Activated T-cell treated with anti-CD3 and anti-CD28 coated beads, Interleukin-2, amount 50 U/mL, for 48 hours (primary cell): ENCODE results near the gene RAB40B.

Experiments
- DNase-seq, 2 experiments: peaks; one replicate each; pipeline ENCODE4 v3.0.0-alpha.2; 2020

RAB40B gene

DNA sequence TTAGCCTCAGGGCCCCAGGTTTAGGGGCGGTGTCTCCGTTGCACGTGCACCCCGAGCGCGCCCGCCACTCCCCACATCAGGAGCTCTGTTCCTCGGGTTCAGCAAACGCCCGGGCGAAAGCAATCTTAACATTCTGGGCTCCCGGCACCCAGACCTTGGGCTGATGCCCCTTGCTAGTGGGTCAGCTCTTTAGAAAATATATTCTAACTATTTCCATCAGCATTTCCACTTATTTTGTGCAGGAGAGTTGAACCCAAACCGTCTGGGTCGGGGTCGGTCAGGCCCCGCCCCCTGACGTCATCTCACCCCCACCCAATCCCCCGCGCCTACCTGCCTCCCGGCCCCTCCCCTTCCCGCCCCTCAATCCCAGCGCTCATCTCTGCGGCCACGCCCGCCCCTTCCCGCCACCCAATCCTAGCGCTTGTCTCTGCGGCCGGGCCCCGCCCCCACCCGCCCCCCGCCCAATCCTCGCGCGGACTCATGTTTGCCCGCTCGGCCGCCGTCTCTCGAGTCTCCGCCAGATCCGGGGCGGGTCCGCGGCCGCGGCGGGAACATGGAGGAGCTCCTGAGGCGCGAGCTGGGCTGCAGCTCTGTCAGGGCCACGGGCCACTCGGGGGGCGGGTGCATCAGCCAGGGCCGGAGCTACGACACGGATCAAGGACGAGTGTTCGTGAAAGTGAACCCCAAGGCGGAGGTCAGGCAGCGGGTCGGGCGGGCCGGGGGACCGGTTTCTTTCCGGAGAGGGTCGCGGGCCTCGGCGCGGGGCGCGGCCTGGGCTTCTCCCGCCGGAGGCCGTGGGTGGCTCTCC is 17.9 kb upstream of the RAB40B start, which contains the start of gene FN3KRP:
FN3KRP (plus strand) TSS at position 504 of the 808 bp plus-strand sequence; CDS start at position 554, 50 bp downstream.
- DNase-seq: peak; percentile 89 to 91

DNA sequence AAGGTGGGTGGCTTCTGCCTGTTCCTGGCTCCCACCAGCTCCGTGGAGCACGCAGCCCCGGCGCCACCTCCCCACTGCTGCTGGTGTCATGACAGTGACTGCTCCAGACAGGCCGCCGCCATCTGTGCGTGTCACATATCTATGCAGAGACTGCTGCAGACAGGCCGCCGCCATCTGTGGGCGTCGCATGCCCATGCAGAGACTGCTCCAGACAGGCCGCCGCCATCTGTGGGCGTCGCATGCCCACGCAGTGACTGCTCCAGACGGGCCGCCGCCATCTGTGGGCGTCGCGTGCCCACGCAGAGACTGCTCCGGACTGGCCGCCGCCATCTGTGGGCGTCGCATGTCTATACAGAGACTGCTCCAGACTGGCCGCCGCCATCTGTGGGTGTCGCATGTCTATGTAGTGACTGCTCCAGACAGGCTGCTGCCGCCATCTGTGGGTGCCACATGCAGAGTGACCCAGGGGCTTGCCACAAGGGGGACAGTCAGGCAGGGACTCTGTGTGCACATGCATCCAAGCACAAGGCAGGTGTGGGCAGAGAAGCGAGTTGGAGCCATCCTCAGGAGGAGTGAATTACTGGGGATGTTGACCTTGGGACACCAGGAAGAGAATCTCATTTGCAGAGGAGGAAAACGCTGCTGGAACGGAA is 14.7 kb upstream of the RAB40B start:
- no peak for DNase-seq

DNA sequence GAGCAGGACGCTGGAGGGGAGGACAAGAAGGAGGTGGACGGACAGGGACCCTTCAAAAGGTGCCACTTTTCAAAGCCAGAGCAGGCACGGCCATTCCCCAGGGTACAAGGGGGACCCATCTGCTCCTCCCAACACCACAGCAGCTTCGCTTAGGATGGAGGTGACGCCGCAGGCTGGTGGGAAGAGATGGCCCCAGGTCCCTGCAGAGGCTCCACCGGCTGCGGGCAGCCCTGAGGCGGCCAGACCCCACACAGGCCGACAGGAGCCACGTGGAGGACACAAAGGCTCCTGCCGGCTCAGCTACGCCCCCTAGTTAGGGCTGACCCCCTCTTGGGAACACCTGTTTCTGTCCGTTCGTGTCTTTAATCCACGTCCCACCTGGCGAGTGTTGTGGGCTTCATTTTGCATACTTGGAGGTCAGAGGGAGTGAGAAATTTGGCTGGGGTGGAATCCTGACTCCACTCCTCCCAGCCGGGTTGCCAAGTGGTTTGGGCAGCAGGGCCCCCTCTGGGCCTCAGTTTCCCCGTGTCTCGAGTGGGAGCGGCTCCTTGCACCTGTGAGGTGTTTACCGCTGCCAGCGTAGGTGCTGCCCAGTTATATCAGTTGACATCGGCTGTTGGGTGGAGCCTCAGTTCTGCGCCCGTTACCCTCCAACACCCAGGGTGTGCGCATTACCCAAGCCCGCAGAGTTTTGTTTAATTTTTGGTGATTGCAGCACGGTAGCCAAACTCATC is 12.2 kb upstream of the RAB40B start:
- DNase-seq: no peak

DNA sequence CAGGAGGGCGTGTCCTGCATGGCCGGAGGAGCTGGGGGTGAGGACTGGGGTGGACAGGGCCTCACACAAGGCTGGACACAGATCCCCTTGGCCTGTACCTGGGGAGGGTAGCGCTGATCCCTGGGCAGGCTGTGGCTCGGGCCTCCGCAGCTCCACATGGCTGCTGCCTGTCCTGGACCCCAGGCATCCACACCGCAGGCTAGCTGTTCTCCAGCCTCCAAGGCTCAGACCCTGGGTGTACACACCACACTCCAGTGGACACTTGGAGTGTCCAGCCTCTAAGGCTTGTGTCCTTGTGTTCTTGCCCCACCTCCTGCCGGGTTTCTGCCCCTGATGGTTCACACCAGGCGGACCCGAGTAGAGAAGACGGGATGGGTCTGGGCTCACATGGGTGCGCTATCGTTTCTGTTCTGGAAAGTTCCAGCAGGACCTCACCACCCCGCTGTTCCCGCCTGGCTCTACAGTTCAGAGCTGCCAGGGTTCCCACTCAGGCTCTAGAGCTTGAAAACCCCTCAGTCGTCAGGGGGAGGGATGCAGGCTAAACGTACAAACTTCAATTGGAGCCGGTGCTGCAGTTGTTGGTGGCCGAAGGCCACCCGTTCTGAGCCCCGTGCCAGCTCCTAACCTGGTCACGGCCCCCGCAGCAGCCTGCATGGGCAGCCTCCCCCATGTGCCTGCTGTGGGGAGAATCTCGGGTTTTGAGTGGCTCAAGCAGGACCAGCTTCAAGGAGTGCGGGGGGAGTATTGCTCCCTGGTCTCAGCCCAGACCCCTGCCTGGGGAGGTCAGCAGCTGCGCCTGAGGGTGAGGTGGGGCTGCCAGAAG is 11.4 kb upstream of the RAB40B start:
- no peak for DNase-seq

DNA sequence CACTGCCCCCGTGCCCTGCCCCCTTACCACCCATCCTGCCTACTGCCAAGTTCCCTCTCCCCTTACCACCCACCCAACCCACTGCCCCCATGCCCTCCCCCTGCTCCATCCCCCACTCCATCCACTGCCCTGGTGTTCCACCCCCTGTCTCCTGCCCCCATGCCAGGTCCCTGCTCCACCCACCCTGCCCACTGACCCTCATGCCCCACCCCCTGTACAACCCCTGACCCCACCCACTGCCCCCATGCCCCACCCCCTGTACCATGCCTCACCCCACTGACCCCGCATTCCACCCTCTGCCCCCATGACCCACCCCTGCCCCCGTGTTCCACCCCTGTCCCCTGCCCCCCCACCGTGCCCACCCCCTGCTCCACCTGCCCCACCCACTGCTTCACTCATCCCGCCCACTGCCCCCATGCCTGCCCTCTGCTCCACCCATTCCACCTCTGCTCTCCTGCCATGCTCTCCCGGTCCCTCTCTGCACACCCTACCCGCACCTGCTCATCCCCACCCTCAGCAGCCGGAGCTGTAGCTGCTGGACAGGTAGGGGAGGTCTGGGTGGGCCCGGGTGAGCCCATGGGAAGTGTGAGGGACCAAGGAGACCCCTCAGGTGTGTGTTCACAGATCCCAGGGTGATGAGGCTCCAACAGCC is 10.7 kb upstream of the RAB40B start:
- DNase-seq: no peak

DNA sequence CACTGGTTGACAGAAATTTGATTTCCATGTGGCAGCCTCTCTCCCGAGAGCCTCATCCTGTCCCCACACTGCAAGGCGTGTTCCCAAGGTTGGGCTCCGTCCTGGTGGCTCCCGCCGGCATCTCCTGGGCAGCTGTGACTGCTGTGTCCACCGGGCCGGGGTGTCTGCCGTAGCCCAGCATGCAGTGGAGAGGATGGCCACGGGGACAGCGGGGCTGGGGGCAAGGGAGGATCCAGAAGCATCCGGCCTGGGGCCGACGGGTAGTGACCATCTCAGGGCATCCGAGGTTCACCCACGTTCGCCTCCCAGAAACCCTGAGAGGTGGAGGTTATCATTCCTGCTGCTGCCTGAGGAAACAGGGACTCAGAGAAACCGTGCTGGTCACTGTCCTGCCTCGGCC is 7.3 kb upstream of the RAB40B start:
- no peak for DNase-seq

DNA sequence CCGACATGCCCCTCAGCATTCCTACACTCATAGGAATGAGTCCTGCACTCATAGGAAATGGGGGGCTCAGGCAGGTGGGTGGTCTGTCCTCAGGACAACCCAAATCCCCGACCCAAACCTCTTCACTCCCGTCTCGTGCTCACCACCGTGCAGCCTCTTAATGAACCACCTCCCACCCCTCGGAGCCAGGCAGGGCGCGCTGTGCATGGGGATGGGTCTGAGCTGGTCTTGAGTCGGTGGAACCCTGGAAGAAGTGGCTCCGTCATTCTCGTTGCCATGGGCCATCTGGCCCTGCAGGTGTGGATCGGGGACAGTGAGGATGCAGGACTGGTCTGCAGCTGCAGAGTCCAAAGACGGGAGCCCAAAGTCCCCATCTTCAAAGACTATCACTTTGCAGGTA is 6.4 kb upstream of the RAB40B start:
- no peak for DNase-seq

DNA sequence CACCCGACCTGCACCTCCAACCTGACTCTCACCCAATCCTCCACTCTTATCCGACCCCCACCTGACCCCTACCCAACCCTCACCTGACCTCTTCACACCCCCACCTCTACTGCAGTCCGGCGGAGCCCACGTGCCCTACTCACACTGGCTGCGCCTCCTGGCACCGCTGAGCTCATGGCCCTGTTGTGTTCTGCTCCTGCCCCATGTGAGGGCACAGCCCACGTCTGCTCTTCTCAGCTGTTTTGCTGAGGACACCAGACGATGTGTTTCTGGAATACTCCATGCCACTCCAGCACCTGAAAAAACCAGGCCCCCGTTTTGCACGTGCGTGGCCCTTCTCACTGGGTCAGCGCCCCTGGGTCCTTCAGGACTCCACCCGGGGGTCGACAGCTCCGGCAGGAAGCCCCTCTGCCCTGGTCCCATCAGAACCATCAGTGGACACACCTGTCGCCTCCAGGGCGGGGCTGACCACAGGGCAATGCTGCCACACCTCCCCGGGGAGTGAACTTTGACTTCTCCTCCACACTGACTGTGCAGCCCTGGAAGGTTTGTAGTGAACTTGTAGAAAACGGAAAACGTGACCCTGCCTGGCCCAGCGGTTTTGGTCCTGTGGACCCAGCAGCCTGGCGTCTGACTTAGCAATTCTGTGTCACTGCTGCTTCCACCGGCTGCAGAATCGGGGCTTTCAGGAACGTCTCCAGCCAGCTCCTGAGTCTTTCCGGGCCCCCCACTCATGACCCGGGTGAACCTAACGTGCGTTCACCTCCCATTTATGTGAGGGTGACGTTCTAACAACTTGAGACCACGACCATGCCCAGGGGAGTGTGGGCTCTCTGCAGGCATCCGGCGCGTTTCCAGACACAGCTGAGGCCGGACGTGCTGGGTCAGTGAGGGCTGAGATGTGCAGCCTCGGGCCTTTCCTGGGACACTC is 5.7 kb upstream of the RAB40B start:
- no peak for DNase-seq

DNA sequence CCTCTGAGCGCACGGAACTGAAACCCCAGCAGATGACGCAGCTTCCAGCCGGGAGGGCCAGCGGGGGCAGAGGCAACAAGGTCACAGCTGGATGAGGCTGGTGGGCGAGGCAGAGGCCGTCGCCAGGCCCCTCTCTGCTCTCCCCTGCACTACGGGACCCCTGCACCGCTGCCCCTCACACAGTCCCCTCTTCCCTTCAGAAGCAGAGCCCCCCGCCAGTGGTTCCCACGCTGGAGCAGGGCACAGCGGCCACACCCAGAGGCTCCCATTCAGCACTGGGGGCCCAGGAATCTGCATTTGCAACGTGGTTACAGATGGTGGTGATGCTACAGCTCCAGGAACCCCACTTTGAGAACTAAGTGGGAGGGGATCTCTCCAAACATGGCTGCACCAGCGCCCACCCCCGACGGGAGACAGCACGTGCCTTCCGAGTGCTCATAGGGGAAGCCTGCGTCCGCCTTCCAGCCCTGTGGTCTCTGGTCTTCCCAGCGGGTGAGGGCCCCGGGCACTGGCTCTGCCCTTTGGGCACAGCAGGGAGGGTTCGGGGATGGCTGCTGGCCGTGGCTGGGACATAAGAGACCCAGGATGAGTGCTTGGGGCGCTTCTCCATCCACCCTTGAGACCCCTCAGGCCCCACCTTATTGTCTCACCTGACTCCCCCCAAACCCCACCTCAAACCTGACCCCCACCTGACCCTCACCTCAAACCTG is 4.7 kb upstream of the RAB40B start:
- DNase-seq: no peak

DNA sequence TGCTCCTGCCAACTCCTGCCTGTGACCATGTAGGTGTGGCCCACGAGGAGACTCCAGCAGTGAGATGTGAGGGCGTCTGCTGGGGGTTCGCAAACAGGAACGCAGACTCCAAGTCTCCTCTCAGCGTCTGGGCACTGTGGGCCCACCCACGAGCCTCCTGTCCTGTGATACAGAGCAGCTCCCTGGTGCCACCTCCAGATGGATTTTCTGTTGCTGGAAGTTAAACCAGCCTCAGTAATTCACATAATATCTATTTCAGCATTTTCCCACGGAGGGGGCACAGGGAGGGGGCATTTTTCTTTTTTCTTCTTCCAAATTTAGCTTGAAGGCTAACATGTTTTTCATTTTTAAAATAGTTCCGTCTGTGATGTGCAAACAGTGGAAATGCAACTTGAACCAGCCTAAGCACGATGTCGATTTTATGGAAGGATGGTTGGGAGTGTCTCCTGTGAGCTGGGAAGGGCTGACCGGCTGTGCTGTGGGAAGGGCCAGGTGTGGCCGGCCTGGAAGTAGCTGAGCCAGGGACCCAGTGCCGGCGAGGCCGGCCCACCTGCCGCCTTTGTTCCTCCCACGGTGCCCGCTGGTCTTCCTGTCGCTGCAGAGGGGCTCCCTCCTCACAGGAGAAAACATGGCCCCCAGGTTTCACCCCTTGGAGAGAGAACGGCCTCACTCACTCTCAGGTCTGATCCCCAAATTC is 3.9 kb upstream of the RAB40B start:
- no peak for DNase-seq

DNA sequence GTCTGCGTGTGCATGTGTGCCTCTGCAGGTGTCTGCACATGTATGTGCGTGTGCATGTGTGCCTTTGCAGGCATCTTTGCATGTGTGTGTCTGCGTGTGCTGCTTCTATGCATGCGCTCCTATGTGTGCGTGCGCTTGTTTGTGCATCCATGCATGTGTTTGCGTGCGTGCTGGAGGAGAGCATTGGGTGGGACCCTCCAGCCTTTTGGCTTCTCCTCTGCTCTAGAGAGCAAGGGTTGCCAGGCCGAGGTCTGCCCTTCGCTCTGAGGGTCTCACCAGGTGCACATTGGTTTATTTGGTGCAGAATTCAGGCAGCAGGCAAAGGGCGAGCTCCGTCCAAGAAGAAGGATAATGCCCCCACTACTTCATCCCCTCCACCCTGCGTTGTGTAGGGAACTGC is 1.1 kb upstream of the RAB40B start:
- DNase-seq: no peak

DNA sequence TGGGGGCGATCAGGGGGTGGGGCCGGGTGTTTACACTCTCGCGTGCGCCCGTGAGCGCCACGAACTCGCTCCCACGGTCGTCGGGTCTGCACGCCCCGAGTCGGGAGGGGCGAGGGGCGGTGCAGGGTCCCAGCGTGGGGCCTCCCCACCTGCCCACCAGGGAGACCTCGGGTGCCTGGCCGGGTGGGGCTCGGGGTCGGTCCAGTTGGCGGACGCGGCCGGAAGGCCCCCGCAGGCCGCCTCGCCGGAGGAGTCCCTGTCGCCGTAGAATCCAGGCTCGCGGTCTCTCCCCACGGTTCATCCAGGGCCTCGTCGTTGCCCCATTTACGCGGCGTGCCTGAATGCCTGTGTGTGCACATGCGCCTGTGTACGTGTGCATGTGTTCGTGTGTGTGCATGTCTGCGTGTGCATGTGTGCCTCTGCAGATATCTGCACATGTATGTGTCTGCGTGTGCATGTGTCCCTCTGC is 510 bp upstream of the RAB40B start:
- DNase-seq: no peak

DNA sequence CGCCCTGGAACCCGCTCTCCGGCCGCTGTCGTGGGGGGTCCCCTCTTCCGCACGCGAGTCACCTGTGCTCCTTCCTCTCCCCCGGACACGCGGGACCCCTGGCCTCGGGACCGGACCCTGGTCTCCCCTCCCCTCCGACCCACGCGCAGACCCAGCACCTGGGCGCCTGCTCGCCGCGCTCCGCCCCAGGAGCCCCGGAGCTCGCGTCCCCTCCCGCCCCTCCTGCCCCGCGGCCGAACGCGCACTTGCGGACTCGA is 762 bp downstream of the RAB40B start:
- no peak for DNase-seq

DNA sequence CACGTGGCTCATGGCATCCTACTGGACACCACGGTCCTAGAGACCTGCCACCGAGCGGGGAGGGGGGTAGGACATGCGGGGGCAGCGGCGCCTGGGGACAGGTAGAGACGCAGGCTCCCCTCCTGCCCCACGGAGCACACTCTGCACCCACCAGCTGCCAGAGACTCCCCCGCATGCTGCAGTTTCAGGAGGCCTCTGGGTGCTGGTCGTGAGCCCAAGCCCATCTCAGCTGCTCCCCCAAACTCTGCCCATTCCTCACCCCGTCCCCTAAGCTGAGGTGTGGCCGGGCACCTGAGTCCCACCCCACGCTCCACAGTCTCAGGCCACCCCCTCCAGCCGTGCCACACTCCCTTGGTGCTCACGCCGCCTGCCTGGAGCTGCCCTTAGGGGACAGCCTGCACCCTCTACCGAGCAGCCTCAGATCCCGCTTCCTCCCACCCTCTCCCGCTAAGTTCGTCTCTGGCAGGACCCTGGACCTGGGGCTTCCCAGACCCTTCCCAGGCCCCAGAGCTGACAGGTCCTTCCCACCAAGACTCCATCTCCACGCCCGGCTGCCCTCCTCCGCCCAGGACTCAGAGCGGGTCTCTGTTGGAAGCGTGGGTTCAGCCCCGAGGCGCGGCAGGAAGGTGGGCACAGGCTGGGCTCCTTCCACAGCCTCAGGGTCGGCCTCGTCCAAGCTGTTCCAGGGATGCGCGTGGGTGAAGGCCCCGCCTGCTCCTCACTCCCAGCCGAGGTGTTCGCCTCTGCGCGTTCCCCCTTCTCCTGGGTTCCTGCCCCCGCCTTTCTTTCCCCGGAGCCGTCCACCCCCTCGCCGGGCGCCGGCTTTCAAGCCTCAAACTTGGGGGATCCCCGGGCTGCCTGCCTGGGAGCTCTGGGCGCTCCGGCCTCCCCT is 1.3 kb downstream of the RAB40B start:
- DNase-seq: no peak

DNA sequence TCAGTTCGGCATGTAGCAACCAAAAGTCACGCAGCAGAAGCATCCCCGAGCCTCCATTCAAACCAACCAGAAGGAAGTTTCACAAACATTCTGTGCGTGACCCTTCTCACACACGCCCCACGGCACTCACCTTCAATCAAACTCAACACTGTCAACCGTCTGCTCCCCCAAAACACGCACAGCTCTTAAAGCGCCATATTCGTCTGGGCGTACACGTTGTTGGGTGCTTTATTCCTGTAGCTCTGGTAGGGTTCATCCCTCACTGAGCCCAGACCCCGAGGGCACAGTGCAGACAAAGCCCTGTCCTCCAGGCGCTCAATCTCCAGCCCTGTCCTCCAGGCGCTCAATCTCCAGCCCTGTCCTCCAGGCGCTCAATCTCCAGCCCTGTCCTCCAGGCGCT is 2.2 kb downstream of the RAB40B start:
- no peak for DNase-seq

DNA sequence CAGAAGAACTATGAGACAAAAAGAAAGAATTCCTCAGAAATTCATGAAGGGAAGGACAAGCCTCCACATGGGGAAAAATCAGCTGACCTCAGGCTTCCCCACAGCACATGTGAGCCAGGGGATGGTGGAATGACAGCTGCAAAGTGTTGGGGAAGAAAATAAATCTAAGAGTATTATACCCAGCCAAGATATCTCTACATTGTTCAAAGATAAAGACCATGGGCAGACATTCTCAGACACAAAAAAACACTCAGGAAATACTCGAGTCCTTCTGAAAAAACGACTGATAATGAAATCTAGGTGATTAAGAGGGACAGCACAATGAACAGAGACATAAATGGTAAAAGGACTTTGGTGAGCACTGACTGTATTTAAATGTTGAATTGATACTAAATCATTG is 3.9 kb downstream of the RAB40B start:
- DNase-seq: no peak

DNA sequence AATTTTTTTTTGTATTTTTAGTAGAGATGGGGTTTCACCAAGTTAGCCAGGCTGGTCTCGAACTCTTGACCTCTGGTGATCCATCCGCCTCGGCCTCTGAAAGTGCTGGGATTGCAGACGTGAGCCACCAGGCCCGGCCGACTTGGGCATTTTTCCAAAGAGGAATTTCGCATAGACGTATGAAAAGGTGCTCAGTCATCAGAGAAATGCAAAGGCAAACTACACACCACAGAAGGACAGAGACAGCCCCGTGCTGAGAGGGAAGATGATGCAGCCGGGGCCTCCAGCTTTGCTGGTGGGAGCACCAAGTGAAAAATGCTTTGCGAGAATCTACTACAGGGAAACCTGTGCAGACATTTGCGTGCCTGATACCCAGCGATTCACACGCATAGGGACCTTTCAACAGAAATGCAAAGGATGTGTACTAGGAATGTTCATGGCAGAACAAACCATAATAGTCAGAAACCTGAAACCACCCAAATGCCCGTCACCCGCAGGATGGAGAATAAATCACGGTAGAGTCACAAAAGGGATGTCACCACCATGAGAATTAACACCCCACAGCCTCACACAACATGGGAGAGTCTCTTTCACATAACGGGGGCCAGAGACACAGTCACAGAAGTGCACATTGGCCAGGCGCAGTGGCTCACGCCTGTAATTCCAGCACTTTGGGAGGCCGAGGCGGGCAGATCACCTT is 5.2 kb downstream of the RAB40B start:
- no peak for DNase-seq

DNA sequence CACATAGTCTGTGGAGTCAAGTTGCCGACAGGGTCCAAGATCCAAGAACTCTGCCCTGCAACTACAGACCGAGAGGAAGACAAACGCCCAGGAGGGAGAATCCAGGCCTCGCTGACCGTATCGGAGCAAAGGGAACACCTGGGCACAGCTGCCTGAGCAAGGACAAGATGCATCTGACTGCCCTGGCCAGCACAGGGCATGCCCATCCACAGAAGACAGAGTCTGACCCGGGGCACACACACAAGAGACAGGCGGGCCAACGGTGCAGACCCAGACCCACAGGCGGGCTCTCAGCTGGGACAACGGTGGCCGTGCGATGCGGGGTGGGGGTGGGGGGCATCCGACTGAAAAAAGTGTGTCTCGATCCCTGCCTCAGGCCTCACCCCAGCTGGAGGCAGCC is 6.2 kb downstream of the RAB40B start:
- DNase-seq: no peak
